IPS DF 6.9 (cell line): ENCODE measurements around the gene CACNG7.
"Not testable (repeated sequence)": the region's sequence is repeated elsewhere in the genome, so short reads cannot be mapped to it uniquely, and the experiment has no call there.

Source experiments
- DNase-seq: peaks from one replicate; pipeline ENCODE4 v3.0.0-alpha.2; 2013; ENCODE audit warnings: low read depth, low spot score
- H3K27ac ChIP-seq: one replicate; pipeline ENCODE4 v1.5.1; 2013; ENCODE audit warnings: low read length, control low read depth
- H3K27me3 ChIP-seq: 2 replicates; pipeline ENCODE4 v1.6.1; 2013; ENCODE audit warnings: mild to moderate bottlenecking, low read length; ENCODE audit not compliant: control insufficient read depth, insufficient read depth
- H3K36me3 ChIP-seq: 2 replicates; pipeline ENCODE4 v1.6.1; 2013; ENCODE audit warnings: low read length; ENCODE audit not compliant: control insufficient read depth, insufficient read depth
- H3K4me1 ChIP-seq: 2 replicates; pipeline ENCODE4 v1.6.1; 2013; ENCODE audit warnings: low read length; ENCODE audit not compliant: control insufficient read depth, insufficient read depth
- H3K4me3 ChIP-seq: 2 replicates; pipeline ENCODE4 v1.5.1; 2013; ENCODE audit warnings: mild to moderate bottlenecking, low read length
- H3K9me3 ChIP-seq: 2 replicates; pipeline ENCODE4 v1.6.1; 2013; ENCODE audit warnings: low read length, inconsistent platforms; ENCODE audit not compliant: control insufficient read depth, insufficient read depth
- WGBS: extraction: QIAGEN DNeasy Blood & Tissue Kit; methylation state at CpG from one replicate; pipeline ENCODE4 v1.1.7; 2013; ENCODE audit warnings: mixed read lengths, missing lambda C conversion rate; ENCODE audit not compliant: insufficient read length, insufficient coverage; 5-methylcytosine and 5-hydroxymethylcytosine counted together

CACNG7 gene

GRCh38 chr19:53917356-53917755, 8.3 kb downstream of the CACNG7 start:
- peaks cover 14% of the 10 kb centered on the region; the same call in 1 of the 2 replicates for H3K36me3 ChIP-seq
- no peaks in the 10 kb centered on the region for H3K4me1 ChIP-seq
- no peaks in the 10 kb centered on the region for H3K9me3 ChIP-seq
- H3K4me3 ChIP-seq, result no peak overlapping the region
- no peak for DNase-seq
- no peak overlapping the region for H3K27ac ChIP-seq
- no CpG with 5 or more reads among the region's 7 CpGs for WGBS
- no peaks in the 10 kb centered on the region for H3K27me3 ChIP-seq

- Histone ChIP-seq H3K9me3 (no peaks in the 10 kb centered on the region), H3K27ac (no peak overlapping the region), H3K4me3 (no peak overlapping the region), H3K4me1 (no peaks in the 10 kb centered on the region), H3K36me3 (0 out of 2 replicates have a peak, but pooled peaks cover 7% of the 10 kb centered on the region), H3K27me3 (no peaks in the 10 kb centered on the region)
- no CpG with 5 or more reads among the region's 8 CpGs for WGBS
- DNase-seq, result no peak
Measured at GRCh38 chr19:53927739-53928138, 18.7 kb downstream of the CACNG7 start.

GRCh38 chr19:53936029-53936428, 27.0 kb downstream of the CACNG7 start:
- no CpG with 5 or more reads among the region's 7 CpGs for WGBS
- Histone ChIP-seq H3K27me3 (no peaks in the 10 kb centered on the region), H3K4me3 (no peak overlapping the region), H3K27ac (no peak overlapping the region), H3K4me1 (no peaks in the 10 kb centered on the region), H3K36me3 (no peaks in the 10 kb centered on the region), H3K9me3 (no peaks in the 10 kb centered on the region)
- DNase-seq, result no peak

GRCh38 chr19:53942001-53942786, 33.1 kb downstream of the CACNG7 start:
- Histone ChIP-seq H3K27me3 (no peaks in the 10 kb centered on the region), H3K4me1 (no peaks in the 10 kb centered on the region; the same call in 1 of the 2 replicates), H3K4me3 (peak overlapping the region; percentile 90), H3K9me3 (no peaks in the 10 kb centered on the region), H3K36me3 (no peaks in the 10 kb centered on the region), H3K27ac (no peak overlapping the region)
- WGBS, result no CpG with 5 or more reads among the region's 55 CpGs
- peak; percentile 95 for DNase-seq

GRCh38 chr19:53944416-53944815, 35.3 kb downstream of the CACNG7 start:
- H3K36me3 ChIP-seq, result no peaks in the 10 kb centered on the region
- H3K27me3 ChIP-seq, result no peaks in the 10 kb centered on the region
- no peak overlapping the region for H3K4me3 ChIP-seq
- no peak for DNase-seq
- no CpG with 5 or more reads among the region's 4 CpGs for WGBS
- no peak overlapping the region for H3K27ac ChIP-seq
- no peaks in the 10 kb centered on the region for H3K9me3 ChIP-seq
- H3K4me1 ChIP-seq, result no peaks in the 10 kb centered on the region; the same call in 1 of the 2 replicates

- Histone ChIP-seq H3K9me3 (no peaks in the 10 kb centered on the region), H3K4me1 (no peaks in the 10 kb centered on the region; the same call in 1 of the 2 replicates), H3K27me3 (no peaks in the 10 kb centered on the region), H3K4me3 (no peak overlapping the region), H3K27ac (no peak overlapping the region), H3K36me3 (no peaks in the 10 kb centered on the region)
- WGBS, result no CpG with 5 or more reads among the region's 4 CpGs
- DNase-seq, result no peak
Measured at GRCh38 chr19:53944933-53945332, 35.9 kb downstream of the CACNG7 start.

- no peaks in the 10 kb centered on the region; the same call in 1 of the 2 replicates for H3K4me1 ChIP-seq
- no CpG with 5 or more reads among the region's 9 CpGs for WGBS
- H3K27me3 ChIP-seq, result no peaks in the 10 kb centered on the region
- H3K36me3 ChIP-seq, result no peaks in the 10 kb centered on the region
- no peak overlapping the region for H3K4me3 ChIP-seq
- H3K27ac ChIP-seq, result no peak overlapping the region
- no peak for DNase-seq
- no peaks in the 10 kb centered on the region for H3K9me3 ChIP-seq
Measured at GRCh38 chr19:53945441-53945840, 36.4 kb downstream of the CACNG7 start.

- H3K4me1 ChIP-seq, result no peaks in the 10 kb centered on the region; the same call in 1 of the 2 replicates
- no peaks in the 10 kb centered on the region for H3K27me3 ChIP-seq
- H3K9me3 ChIP-seq, result no peaks in the 10 kb centered on the region
- H3K36me3 ChIP-seq, result no peaks in the 10 kb centered on the region
- no CpG with 5 or more reads among the region's 2 CpGs for WGBS
- DNase-seq, result no peak
- no peak overlapping the region for H3K27ac ChIP-seq
- no peak overlapping the region for H3K4me3 ChIP-seq
Measured at GRCh38 chr19:53945998-53946397, 36.9 kb downstream of the CACNG7 start.

GRCh38 chr19:53947624-53948023, 38.5 kb downstream of the CACNG7 start:
- Histone ChIP-seq H3K27ac (no peak overlapping the region), H3K27me3 (no peaks in the 10 kb centered on the region), H3K9me3 (no peaks in the 10 kb centered on the region), H3K4me3 (no peak overlapping the region), H3K4me1 (no peaks in the 10 kb centered on the region; the same call in 1 of the 2 replicates), H3K36me3 (no peaks in the 10 kb centered on the region)
- WGBS, result no CpG with 5 or more reads among the region's 5 CpGs
- peak; percentile 78 for DNase-seq

GRCh38 chr19:53948611-53949010, 39.5 kb downstream of the CACNG7 start:
- not testable (repeated sequence) for H3K36me3 ChIP-seq, DNase-seq, H3K27ac ChIP-seq, H3K4me1 ChIP-seq, H3K4me3 ChIP-seq, H3K27me3 ChIP-seq, H3K9me3 ChIP-seq
- no CpG with 5 or more reads among the region's 5 CpGs for WGBS

GRCh38 chr19:53951436-53951835, 42.4 kb downstream of the CACNG7 start:
- Histone ChIP-seq H3K36me3 (no peaks in the 10 kb centered on the region), H3K27me3 (no peaks in the 10 kb centered on the region), H3K4me1 (no peaks in the 10 kb centered on the region), H3K9me3 (no peaks in the 10 kb centered on the region), H3K27ac (no peak overlapping the region), H3K4me3 (no peak overlapping the region)
- DNase-seq, result no peak
- whole genome bisulfite sequencing, result no CpG with 5 or more reads among the region's 11 CpGs
